D721Med (cell line): ENCODE results near the gene CSRP2.

ENCODE experiments used
- DNase-seq: peaks from one replicate; pipeline ENCODE4 v3.0.0; 2011; ENCODE audit warnings: low spot score; ENCODE audit not compliant: insufficient read length
- FAIRE-seq: peaks from 2 replicates; lab custom pipeline; 2011; peaks lifted over from hg19 to GRCh38; lab: Jason Lieb, UNC
- TF ChIP-seq, protein P1 (sequence below): IDR thresholded peaks from 2 replicates; pipeline ENCODE4 v1.5.1; 2012; ENCODE audit warnings: mild to moderate bottlenecking, control low read depth; ENCODE audit not compliant: insufficient read depth; ENCODE audit errors: missing control alignments

The CSRP2 gene

DNA sequence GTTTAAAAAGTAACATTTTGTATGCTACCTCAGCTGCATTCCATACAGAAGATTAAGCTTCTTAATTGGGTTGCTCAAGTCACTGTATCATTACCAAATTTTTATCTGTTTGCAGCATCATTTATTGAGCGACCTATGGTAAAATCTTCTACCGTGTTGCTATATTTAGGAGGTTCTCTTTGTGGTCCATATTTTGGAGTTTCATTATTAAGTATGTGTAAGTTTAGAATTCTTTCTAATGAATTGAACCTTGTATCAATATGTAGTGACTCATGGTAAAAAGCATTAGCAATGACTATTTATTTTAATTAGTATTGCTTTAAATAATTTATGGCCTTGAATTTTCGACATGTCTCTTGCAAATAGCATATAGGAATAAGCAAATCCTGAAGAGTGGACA is 42.2 kb downstream of the CSRP2 start:
- no peak for FAIRE-seq
- TF ChIP-seq, protein P1, sequence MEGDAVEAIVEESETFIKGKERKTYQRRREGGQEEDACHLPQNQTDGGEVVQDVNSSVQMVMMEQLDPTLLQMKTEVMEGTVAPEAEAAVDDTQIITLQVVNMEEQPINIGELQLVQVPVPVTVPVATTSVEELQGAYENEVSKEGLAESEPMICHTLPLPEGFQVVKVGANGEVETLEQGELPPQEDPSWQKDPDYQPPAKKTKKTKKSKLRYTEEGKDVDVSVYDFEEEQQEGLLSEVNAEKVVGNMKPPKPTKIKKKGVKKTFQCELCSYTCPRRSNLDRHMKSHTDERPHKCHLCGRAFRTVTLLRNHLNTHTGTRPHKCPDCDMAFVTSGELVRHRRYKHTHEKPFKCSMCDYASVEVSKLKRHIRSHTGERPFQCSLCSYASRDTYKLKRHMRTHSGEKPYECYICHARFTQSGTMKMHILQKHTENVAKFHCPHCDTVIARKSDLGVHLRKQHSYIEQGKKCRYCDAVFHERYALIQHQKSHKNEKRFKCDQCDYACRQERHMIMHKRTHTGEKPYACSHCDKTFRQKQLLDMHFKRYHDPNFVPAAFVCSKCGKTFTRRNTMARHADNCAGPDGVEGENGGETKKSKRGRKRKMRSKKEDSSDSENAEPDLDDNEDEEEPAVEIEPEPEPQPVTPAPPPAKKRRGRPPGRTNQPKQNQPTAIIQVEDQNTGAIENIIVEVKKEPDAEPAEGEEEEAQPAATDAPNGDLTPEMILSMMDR = no peak
- no peak for DNase-seq

DNA sequence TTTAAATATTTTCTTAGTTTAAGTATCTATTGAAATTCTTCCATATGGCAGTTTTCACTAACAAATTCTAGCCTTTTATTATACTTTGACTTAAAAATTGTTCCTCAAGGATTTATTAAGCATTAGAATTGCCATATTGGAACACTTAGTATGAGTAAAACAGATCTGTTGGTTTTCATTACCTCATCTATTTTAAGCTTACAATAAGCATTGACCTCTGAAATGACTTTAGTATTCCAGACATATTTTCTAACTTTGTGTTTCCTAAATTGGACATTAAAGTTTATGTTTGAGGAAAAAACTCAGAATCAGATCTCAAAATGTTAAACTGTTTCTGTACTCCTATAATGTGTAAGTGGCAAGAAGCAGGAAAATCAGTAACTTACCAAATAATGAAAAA is 48.4 kb downstream of the CSRP2 start:
- FAIRE-seq (no peak), DNase-seq (no peak)
- TF ChIP-seq, protein P1 = no peak

DNA sequence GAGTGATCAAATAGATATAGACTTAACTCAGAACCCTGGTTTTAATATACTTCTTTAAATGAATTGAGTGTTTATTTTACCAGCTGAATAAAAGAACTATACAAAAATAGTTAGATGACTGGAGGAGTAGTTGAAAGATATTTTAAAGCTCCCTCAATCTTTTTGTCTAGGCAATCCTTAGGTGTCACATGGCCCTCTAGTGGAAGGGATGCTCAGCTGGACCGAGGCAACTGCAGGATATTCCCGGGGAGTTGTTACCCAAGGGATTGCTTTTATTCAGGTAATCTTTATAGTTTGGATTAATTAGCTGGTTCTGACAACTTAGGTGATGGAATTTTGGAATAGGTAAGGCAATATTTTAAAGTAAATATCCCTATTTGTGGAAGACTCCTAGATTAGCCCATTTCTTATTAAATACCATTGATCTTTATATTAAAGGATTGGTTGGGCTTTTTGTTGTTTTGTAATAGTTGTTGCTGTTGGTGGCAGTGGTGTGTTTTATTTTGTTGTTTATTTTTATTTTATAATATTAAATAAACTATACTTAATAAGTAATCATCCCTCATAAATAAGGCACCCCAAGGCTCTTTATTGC is 57.8 kb downstream of the CSRP2 start:
- FAIRE-seq = peak; percentile 25
- DNase-seq = no peak

GRCh38 chr12:76813972-76814371 is 64.8 kb downstream of the CSRP2 start:
- DNase-seq (no peak), FAIRE-seq (no peak)
- TF ChIP-seq, protein P1 = no peak

More for the DNA sequence above, 57.8 kb downstream of the CSRP2 start:
- TF ChIP-seq, protein P1 = peak; percentile 54

- DNase-seq (no peak), FAIRE-seq (no peak)
- TF ChIP-seq, protein P1 = no peak
Observed at GRCh38 chr12:76813265-76813664, 65.6 kb downstream of the CSRP2 start.

DNA sequence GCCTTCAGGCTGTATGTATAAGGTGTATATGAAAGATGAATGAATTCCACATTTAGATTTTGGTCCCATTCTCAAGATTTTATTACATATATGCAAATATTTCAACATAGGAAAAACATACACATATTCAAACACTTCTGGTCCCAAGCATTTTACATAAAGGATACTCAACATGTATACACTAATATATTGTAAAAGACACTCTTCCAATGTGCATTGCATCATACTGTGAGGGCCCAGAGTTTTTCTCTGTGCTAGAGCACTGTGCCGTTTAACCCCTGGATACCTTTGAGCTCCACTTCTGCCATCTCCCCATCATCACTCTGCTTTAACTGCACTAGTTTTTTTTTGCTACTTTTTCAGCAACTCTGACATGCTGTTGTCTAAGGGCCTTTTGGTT is 66.8 kb downstream of the CSRP2 start:
- FAIRE-seq = no peak
- no peak for DNase-seq
- TF ChIP-seq, protein P1 = no peak

DNA sequence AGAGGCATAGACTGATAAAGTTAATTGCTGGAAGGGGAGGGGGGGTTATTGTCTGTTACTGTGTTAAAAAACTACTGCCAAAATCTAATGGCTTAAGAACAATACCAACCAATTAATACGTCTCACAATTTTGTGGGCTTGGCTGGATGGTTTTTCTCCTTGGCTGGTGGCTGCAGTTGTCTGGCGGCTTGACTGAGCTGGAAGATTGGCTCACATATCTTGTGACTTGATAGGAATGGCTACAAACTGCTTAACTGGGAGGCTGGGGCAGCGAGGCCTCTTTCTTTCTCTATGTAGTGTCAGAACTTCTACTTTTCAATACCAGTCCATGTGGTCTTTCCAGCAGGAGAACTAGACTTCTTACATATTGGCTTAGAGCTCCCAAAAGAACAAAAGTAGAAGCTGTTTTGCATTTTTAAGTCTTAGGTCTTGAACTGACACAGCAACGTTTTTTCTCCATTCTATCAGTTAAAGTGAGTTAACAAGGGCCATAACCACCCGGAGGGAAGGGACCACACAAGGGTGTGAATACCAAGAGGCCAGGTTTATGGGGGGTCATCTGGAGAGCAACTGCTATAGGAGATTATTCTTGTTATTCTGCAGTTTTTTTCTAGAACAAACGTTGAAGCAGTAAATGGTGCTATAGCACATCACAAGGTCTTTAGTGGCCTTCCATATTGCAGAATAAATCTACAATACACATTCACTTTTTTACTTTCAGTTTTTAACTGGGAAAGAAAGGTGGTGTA is 68.0 kb downstream of the CSRP2 start:
- TF ChIP-seq, protein P1 = no peak
- no peak for FAIRE-seq
- no peak for DNase-seq
